ENCODE results near the gene TSC1. TPM values are rescaled to one million over a fixed set of nuclear protein-coding genes. Genes with fewer than 3 reads are reported as not detected.
"Not testable (repeated sequence)": the region's sequence is repeated elsewhere in the genome, so short reads cannot be mapped to it uniquely, and the experiment has no call there.

TSC1 gene
- 6.5 and 15.3 TPM in 2 replicates for total RNA-seq (2014; rRNA removed; shearing (Covaris generic); ENCODE audit: low replicate concordance)

- peak; percentile 96 for DNase-seq
- Histone ChIP-seq H3K9me3 (no peaks in the 10 kb centered on the region), H3K4me3 (peak within 1 kb of the TSS; percentile 99), H3K36me3 (peaks cover 2% of the 10 kb centered on the region; the same call in 1 of the 2 replicates), H3K27me3 (no peaks in the 10 kb centered on the region)
These were observed at the start of gene TSC1 for GRCh38 chr9:132944294-132945185. TSS of gene TSC1 (minus strand) at chr9:132944616. CDS start at chr9:132928872, 15,744 bp downstream.

- Histone ChIP-seq H3K27me3 (no peaks in the 10 kb centered on the region), H3K36me3 (no peaks in the 10 kb centered on the region), H3K9me3 (no peaks in the 10 kb centered on the region), H3K4me3 (no peak overlapping the region)
- no peak for DNase-seq
These were observed 49.1 kb upstream of the TSC1 start for GRCh38 chr9:132993511-132993939.

GRCh38 chr9:132991351-132992300 is 47.2 kb upstream of the TSC1 start:
- no peaks in the 10 kb centered on the region for H3K9me3 ChIP-seq
- H3K27me3 ChIP-seq = no peaks in the 10 kb centered on the region
- no peaks in the 10 kb centered on the region for H3K36me3 ChIP-seq
- no peak overlapping the region for H3K4me3 ChIP-seq
- DNase-seq = no peak

- Histone ChIP-seq H3K36me3 (no peaks in the 10 kb centered on the region), H3K4me3 (no peak overlapping the region), H3K27me3 (no peaks in the 10 kb centered on the region), H3K9me3 (no peaks in the 10 kb centered on the region)
- DNase-seq = no peak
These were observed 46.4 kb upstream of the TSC1 start for GRCh38 chr9:132990781-132991180.

GRCh38 chr9:132989998-132990557 is 45.7 kb upstream of the TSC1 start:
- H3K9me3 ChIP-seq, H3K4me3 ChIP-seq, H3K27me3 ChIP-seq, DNase-seq, H3K36me3 ChIP-seq: not testable (repeated sequence)

GRCh38 chr9:132989414-132989996 is 45.1 kb upstream of the TSC1 start:
- Histone ChIP-seq H3K36me3 (no peaks in the 10 kb centered on the region), H3K27me3 (no peaks in the 10 kb centered on the region), H3K4me3 (no peak overlapping the region), H3K9me3 (no peaks in the 10 kb centered on the region)
- DNase-seq = no peak

- DNase-seq = no peak
- Histone ChIP-seq H3K36me3 (no peaks in the 10 kb centered on the region), H3K4me3 (no peak overlapping the region), H3K27me3 (no peaks in the 10 kb centered on the region), H3K9me3 (no peaks in the 10 kb centered on the region)
These were observed 44.5 kb upstream of the TSC1 start for GRCh38 chr9:132989014-132989310.

- Histone ChIP-seq H3K9me3 (no peaks in the 10 kb centered on the region), H3K36me3 (no peaks in the 10 kb centered on the region), H3K4me3 (no peak overlapping the region), H3K27me3 (no peaks in the 10 kb centered on the region)
- DNase-seq = no peak
These were observed 44.0 kb upstream of the TSC1 start for GRCh38 chr9:132988244-132989013.

GRCh38 chr9:132986640-132987620 is 42.5 kb upstream of the TSC1 start:
- peak; percentile 69 for DNase-seq
- no peaks in the 10 kb centered on the region for H3K9me3 ChIP-seq
- no peaks in the 10 kb centered on the region for H3K27me3 ChIP-seq
- H3K4me3 ChIP-seq = no peak overlapping the region
- no peaks in the 10 kb centered on the region for H3K36me3 ChIP-seq

GRCh38 chr9:132986114-132986513 is 41.7 kb upstream of the TSC1 start:
- H3K36me3 ChIP-seq = no peaks in the 10 kb centered on the region
- H3K27me3 ChIP-seq = no peaks in the 10 kb centered on the region
- no peak overlapping the region for H3K4me3 ChIP-seq
- no peak for DNase-seq
- H3K9me3 ChIP-seq = no peaks in the 10 kb centered on the region

- Histone ChIP-seq H3K27me3 (no peaks in the 10 kb centered on the region), H3K36me3 (no peaks in the 10 kb centered on the region)
- DNase-seq = no peak
These were observed 41.1 kb upstream of the TSC1 start for GRCh38 chr9:132985489-132985888.

GRCh38 chr9:132985071-132985350 is 40.6 kb upstream of the TSC1 start:
- H3K27me3 ChIP-seq = no peaks in the 10 kb centered on the region
- DNase-seq = no peak
- H3K9me3 ChIP-seq = no peaks in the 10 kb centered on the region
- H3K36me3 ChIP-seq = no peaks in the 10 kb centered on the region
- H3K4me3 ChIP-seq = no peak overlapping the region

More at GRCh38 chr9:132985489-132985888, 41.1 kb upstream of the TSC1 start:
- no peak overlapping the region for H3K4me3 ChIP-seq
- H3K9me3 ChIP-seq = no peaks in the 10 kb centered on the region

- DNase-seq = no peak
These were observed 40.0 kb upstream of the TSC1 start for GRCh38 chr9:132984202-132985070.

GRCh38 chr9:132983491-132984201 is 39.2 kb upstream of the TSC1 start:
- Histone ChIP-seq H3K4me3 (no peak overlapping the region), H3K27me3 (peaks cover 9% of the 10 kb centered on the region), H3K36me3 (no peaks in the 10 kb centered on the region), H3K9me3 (no peaks in the 10 kb centered on the region)
- no peak for DNase-seq

More at GRCh38 chr9:132984202-132985070, 40.0 kb upstream of the TSC1 start:
- no peaks in the 10 kb centered on the region for H3K9me3 ChIP-seq
- no peak overlapping the region for H3K4me3 ChIP-seq
- peaks cover 5% of the 10 kb centered on the region; the same call in 1 of the 2 replicates for H3K27me3 ChIP-seq
- no peaks in the 10 kb centered on the region for H3K36me3 ChIP-seq
